OCI-LY1 (cell line): Measurements from ENCODE around the gene ASB13.

Experiments used
- H2AFZ ChIP-seq: fragments of 200-600 bp; sonication (generic), shearing (Covaris generic); 2 replicates; pipeline ENCODE4 v1.6.0; 2014; ENCODE audit warnings: antibody characterized with exemption, mild to moderate bottlenecking, low read length
- H3F3A ChIP-seq: fragments of 200-600 bp; sonication (generic), shearing (Covaris generic); 2 replicates; pipeline ENCODE4 v1.6.0; 2014; ENCODE audit warnings: mild to moderate bottlenecking, antibody characterized with exemption, low read length, moderate library complexity; ENCODE audit not compliant: insufficient read depth
- H3K27ac ChIP-seq: fragments of 200-600 bp; sonication (generic); 2 replicates; pipeline ENCODE4 v1.5.1; 2014; ENCODE audit warnings: low read length, mixed run types, mild to moderate bottlenecking, low read depth; ENCODE audit not compliant: poor library complexity, severe bottlenecking
- H3K27me3 ChIP-seq: fragments of 200-600 bp; sonication (generic); 2 replicates; pipeline ENCODE4 v1.6.0; 2014; ENCODE audit warnings: antibody characterized with exemption, mild to moderate bottlenecking, low read length, moderate library complexity; ENCODE audit not compliant: insufficient read depth
- H3K36me3 ChIP-seq: fragments of 200-600 bp; sonication (generic); 2 replicates; pipeline ENCODE4 v1.6.1; 2014; ENCODE audit warnings: mild to moderate bottlenecking, antibody characterized with exemption, low read length, moderate library complexity, mixed read lengths; ENCODE audit not compliant: insufficient read depth
- H3K4me1 ChIP-seq: fragments of 200-600 bp; sonication (generic); 2 replicates; pipeline ENCODE4 v1.5.1; 2014; ENCODE audit warnings: mild to moderate bottlenecking, low read length, moderate library complexity; ENCODE audit not compliant: insufficient read depth, severe bottlenecking
- H3K4me2 ChIP-seq: fragments of 200-600 bp; sonication (generic), shearing (Covaris generic); 2 replicates; pipeline ENCODE4 v1.6.1; 2014; ENCODE audit warnings: low read length
- H3K4me3 ChIP-seq: fragments of 200-600 bp; sonication (generic); 2 replicates; pipeline ENCODE4 v1.5.1; 2014; ENCODE audit warnings: low read length, low read depth, mild to moderate bottlenecking, mixed read lengths; ENCODE audit not compliant: poor library complexity, severe bottlenecking
- H3K79me2 ChIP-seq: fragments of 200-600 bp; shearing (Covaris generic); 2 replicates; pipeline ENCODE4 v1.6.1; 2016; ENCODE audit warnings: mixed run types, low read length, mixed read lengths; ENCODE audit not compliant: insufficient read depth
- H3K9ac ChIP-seq: fragments of 200-600 bp; sonication (generic), shearing (Covaris generic); 2 replicates; pipeline ENCODE4 v1.6.1; 2014; ENCODE audit warnings: mild to moderate bottlenecking, low read length, mixed read lengths
- H3K9me2 ChIP-seq: fragments of 200-600 bp; sonication (generic), shearing (Covaris generic); 2 replicates; pipeline ENCODE4 v1.6.1; 2014; ENCODE audit warnings: low read depth, mild to moderate bottlenecking, low read length, mixed read lengths
- H3K9me3 ChIP-seq: fragments of 200-600 bp; shearing (Covaris generic); 2 replicates; pipeline ENCODE4 v1.6.1; 2014; ENCODE audit warnings: low read length, mixed read lengths
- H4K20me1 ChIP-seq: fragments of 200-600 bp; sonication (generic), shearing (Covaris generic); 2 replicates; pipeline ENCODE4 v1.6.0; 2016; ENCODE audit warnings: mild to moderate bottlenecking, low read length; ENCODE audit not compliant: insufficient read depth
- CTCF ChIP-seq: fragments of 200-600 bp; sonication (generic), shearing (Covaris generic); IDR thresholded peaks from 2 replicates; pipeline ENCODE4 v1.5.1; 2017; ENCODE audit warnings: mild to moderate bottlenecking, antibody characterized with exemption, low read length, moderate library complexity, mixed read lengths
- EZH2 ChIP-seq: fragments of 200-600 bp; sonication (generic), shearing (Covaris generic); IDR thresholded peaks from 2 replicates; pipeline ENCODE4 v1.8.0; 2017; ENCODE audit warnings: borderline replicate concordance, mixed run types, mild to moderate bottlenecking, antibody characterized with exemption, low read length, moderate library complexity, mixed read lengths

The ASB13 gene

DNA sequence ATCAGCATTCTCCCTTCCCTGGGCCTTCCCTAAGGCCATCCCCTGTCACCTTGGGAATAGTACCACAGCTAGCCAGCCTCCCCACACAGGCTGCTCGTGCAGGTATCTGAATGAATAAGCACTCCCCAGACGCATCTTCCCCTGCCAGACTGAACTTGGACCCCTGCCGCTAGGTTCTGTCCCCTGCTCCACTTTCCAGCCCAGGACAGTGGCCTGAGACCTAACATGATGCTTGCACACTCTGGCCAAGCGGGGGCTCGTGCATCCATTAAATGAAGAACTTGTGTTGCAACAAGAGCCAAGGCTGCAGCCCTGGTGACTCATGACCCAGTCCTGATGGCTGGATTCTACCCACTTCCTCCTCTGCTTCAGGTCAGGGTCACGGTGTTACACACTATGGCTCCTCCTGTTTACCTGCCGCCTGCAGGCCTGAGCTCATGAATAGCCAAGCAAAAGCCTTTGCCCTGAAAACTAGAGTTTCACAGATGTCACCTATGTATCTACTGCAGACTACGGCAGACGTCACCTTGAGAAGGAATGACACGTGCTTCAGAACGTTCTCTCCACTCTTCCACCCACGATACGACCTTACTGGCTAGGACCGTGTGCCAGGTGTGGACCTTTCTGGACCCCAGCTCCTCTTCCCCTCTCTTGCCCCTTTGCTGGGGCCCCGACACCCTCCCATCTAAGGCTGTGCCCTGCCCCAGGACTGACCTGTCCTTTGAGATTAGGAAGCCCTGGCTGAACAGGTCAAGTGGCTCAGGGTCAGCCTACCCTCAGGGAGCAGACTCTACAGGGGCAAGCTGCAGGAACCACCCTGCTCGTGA is 6.5 kb downstream of the ASB13 start:
- Histone ChIP-seq H3K4me2 (no peak overlapping the region), H3K9me3 (no peaks in the 10 kb centered on the region), H3K27me3 (no peaks in the 10 kb centered on the region), H3K4me3 (no peak overlapping the region), H3K36me3 (no peaks in the 10 kb centered on the region), H3K4me1 (peaks cover 16% of the 10 kb centered on the region), H3K9me2 (no peaks in the 10 kb centered on the region), H2AFZ (no peak overlapping the region), H3K27ac (no peak overlapping the region), H4K20me1 (no peaks in the 10 kb centered on the region), H3K9ac (no peak overlapping the region), H3F3A (no peaks in the 10 kb centered on the region), H3K79me2 (no peaks in the 10 kb centered on the region)
- TF ChIP-seq CTCF (no peak), EZH2 (no peak)

DNA sequence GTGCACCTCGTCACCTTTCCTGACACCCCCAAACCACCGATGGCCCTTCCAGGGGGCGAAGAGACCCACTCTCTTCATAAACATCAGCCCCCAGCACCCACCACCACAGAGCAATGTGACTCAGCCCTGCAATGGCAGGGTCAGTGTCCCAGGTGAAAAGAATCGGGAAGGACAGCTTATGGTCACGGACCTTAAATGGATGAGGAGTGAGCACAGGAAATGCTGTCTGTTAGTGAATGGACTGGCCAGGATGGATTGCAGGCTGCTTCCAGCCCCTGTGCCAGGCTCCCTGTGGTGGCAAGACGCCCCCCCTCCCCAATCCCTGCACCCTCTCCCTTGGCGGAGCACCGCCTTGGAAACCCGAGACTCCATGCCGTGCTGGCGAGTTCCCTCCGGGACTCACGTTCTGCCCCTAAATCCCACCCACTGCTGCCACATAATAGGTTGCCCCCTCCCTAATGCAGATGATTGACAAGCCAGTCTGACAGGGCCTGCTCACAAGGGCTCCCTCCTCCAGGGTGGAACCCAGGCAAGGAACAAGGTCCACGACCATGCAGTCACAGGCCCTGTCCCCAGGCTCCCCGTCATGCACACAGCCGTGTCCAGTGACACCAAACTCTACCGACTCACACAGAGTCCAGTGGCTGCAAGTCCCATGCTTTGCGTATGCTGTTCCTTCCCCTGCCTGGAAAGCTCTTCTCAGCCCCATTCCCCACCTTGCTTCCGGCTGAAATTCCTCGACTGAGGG is 7.3 kb downstream of the ASB13 start:
- no peak overlapping the region for H3K4me2 ChIP-seq
- H3K4me1 ChIP-seq: peaks cover 16% of the 10 kb centered on the region

More for the DNA sequence above, 7.3 kb downstream of the ASB13 start:
- no peaks in the 10 kb centered on the region for H3K9me2 ChIP-seq
- H3K9me3 ChIP-seq: no peaks in the 10 kb centered on the region
- no peak overlapping the region for H3K9ac ChIP-seq
- no peaks in the 10 kb centered on the region for H3K27me3 ChIP-seq
- no peaks in the 10 kb centered on the region for H3K79me2 ChIP-seq
- H3F3A ChIP-seq: no peaks in the 10 kb centered on the region
- no peaks in the 10 kb centered on the region for H3K36me3 ChIP-seq
- no peak overlapping the region for H2AFZ ChIP-seq
- TF ChIP-seq CTCF (no peak), EZH2 (no peak)
- H3K4me3 ChIP-seq: no peak overlapping the region
- no peak overlapping the region for H3K27ac ChIP-seq
- no peaks in the 10 kb centered on the region for H4K20me1 ChIP-seq
